DMS53 treated with DMSO at 0.1 percent for 48 hours (cell line): ENCODE data around the gene COX14.
"Not testable (repeated sequence)": the region's sequence is repeated elsewhere in the genome, so short reads cannot be mapped to it uniquely, and the experiment has no call there.

Experiments used
- DNase-seq: peaks from one replicate; lab custom pipeline; 2025; ENCODE audit not compliant: unreplicated experiment; lab: John Stamatoyannopoulos, UW

COX14 gene

DNA sequence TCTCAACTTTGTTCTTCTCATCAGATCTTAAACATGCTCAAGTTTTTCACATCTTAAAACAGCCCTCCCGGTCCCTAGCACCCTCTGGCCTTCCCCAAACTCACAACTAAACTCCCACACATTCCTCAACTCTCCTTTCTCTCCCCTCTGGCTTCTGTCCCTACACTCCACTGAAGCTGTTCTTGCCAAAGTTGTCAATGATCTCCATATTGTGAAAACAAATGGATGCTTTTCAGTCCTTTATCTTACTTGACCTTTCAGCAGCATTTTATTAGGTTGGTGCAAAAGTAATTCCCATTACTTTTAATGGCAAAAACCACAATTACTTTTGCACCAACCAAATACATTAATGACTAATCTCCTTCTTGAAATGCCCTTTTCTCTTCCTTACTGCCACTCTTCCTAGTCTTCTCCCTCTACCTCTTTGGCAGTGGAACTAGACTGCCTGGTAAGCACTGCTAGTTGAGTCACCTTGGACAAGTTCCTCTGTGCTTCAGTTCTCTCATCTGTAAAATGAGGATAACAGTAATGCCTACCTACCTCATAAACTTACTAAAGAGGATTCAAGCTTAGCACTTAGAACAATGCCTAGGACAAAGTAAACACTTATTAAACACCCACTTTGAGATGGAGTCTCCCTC is 39.1 kb downstream of the COX14 start:
- no peak for DNase-seq

DNA sequence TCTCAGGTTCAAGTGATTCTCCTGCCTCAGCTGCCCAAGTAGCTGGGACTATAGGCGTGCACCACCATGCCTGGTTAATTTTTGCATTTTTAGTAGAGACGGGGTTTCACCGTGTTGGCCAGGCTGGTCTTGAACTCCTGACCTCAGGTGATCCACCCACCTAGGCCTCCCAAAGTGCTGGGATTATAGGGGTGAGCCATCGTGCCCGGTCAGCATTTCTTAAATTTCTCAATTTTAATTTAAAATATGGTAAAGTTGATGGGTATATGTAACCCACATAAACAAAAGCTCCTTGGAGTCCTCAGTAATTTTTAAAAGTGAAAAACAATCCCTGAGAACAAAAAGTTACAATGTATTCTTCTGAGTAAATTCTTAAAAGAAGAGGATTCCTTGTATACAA is 42.9 kb downstream of the COX14 start:
- DNase-seq: not testable (repeated sequence)

DNA sequence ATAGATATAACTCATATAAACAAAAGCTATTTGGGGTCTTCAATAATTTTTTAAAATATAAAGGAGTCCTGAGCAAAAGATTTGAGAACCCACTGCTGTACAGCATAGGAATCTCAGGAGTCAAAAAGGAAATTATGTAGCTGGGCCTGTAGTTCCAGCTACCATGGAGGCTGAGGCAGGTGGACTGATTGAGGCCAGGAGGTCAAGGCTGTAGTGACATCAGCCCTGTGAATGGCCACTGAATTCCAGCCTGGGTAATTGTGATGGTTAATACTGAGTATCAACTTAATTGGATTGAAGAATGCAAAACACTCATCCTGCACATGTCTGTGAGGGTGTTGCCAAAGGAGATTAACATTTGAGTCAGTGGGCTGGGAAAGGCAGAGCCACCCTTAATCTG is 44.6 kb downstream of the COX14 start:
- no peak for DNase-seq

DNA sequence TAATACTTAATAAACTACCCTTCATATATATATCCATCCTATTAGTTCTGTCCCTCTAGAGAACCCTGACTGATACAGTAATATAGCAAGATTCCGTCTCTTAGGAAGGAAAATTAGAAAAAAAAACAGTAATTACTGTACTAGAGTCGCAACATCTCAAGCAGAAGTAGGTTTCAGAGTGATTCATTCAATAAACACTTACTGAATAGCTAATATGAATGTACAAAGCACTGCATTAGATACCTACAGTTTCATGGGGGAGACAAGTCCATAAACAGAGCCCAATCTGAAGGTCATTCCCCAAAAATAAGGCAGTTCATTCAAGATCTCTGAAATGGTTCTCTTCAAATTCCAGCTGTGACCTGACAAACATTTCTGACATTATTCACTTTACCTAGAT is 45.2 kb downstream of the COX14 start:
- no peak for DNase-seq

DNA sequence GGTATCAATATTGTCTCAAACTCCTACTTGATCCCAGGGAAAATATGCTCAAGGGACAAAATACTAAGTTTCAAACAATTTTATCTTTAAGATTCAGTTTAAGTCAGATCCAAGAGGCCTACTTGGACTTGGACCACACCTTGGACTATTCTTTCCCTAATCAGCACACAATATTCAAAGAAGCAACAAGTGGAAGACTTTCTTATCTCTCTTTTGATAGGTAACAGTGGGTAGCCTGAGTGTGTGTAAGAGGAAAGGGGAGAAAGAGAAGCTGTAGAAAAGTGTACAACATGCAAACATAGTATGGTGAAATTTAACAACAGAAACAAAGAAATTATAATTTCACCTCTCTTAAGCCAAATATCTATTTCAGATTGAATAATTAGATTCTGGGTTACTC is 48.6 kb downstream of the COX14 start:
- DNase-seq: no peak

DNA sequence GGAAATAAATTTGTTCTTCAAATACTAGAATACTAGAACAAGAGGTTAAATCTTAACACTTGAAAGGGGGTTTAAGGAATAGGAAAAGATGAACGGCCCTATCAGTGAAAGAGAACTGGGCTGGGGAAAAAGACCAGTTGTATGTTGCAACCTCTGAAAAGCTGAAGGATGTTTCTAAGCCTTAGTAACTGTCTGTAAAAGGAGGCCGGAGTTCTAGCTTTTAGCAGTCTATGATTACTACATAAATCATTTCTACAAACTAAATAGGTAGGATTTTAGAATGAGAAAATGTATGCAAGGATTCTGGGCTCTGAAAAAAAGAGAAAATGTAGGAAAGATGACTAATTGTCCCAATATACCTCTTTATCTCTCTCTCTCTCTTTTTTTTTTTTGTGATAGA is 50.2 kb downstream of the COX14 start:
- no peak for DNase-seq

DNA sequence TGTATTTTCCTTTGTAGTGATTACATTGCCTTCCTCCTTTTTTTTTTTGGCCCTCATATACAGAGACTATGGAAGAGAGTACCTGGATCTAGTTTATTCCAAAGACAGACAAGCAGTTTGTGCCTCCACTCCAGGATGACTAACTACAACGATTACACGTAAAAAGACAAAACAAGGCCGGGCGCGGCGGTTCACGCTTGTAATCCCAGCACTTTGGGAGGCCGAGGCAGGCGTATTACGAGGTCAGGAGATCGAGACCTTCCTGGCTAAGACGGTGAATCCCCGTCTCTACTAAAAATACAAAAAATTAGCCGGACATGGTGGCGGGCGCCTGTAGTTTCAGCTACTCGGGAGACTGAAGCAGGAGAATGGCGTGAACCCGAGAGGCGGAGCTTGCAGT is 52.9 kb downstream of the COX14 start:
- no peak for DNase-seq

DNA sequence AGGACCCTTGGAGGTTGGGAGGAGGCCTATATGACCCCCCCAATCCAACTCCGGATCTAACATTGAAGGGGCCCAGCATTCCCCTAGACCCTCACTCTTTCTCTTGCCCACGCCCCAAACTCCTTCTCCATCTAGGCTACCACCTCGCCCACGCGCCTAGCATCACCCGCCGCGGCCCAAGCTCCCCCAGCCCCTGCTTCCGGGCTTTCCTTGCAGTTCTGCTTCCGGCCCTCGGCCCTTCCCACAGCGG is 54.7 kb downstream of the COX14 start:
- DNase-seq: no peak

DNA sequence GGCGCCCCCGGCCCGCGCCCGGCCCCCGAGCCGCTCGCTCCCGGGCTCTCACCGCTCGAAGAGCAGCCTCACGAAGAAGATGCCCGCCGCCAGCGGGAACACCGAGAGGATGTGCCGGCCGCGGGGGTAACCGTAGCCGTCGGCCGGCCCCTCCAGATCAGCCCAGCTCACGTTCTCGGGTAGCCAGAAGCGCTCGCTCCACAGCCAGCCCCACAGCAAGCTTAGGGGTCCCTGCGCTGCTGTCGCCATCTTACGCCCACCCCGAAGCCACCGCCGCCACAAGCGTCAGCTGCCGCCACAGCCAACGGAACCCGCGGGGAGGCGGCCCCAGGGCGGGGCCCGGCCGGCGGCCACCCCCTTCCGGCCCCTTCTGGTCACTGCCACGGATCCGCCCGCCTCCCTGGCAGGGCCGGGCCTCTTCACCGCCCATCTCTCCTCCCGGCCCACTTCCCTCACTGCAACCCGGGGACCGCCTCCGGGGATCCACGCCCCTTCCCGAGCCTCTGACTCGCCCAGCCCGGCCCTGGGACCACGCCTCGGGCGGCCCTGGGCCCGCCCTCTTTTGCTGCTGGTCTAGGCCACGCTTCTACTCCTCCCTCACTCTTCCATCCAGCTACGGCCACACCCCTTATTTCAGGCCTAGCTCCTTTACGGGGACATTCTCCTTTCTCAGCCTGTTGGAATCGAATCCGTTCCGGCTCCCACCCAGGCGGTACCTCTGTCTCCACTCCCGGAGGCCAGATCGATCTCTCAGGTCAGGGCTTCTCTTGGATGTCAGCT is 55.2 kb downstream of the COX14 start, which contains the start of gene CERS5:
CERS5 (minus strand) TSS at position 321 of the 780 bp plus-strand sequence; CDS start at position 249, 72 bp downstream.
- peak; percentile 93 for DNase-seq
